TTC549 (cell line): ENCODE results near the gene MTOR.
"Not testable (repeated sequence)": the region's sequence is repeated elsewhere in the genome, so short reads cannot be mapped to it uniquely, and the experiment has no call there.

Source experiments
- FAIRE-seq: peaks from 2 replicates; lab custom pipeline; 2012; peaks lifted over from hg19 to GRCh38; lab: Jason Lieb, UNC

MTOR gene

DNA sequence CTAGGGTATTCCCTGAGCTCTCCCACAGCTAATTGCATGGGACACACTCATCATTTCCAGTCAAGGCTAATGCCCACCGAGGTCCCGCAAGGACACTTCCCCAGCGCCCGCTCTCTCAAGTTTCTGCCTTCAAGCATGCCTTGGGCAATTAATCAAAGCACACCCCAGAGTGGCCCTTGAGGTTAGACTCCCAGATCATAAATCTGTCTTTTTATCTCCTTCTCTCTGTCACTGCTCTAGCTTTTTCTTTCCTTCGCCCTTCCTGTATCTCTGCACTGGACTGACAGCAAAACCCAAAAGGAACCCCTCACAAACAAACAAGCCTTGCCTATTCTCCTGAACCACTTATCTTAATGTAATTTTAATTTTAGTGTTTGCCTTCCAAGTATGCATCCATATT lies 154.8 kb downstream of the MTOR start:
- no peak for FAIRE-seq

DNA sequence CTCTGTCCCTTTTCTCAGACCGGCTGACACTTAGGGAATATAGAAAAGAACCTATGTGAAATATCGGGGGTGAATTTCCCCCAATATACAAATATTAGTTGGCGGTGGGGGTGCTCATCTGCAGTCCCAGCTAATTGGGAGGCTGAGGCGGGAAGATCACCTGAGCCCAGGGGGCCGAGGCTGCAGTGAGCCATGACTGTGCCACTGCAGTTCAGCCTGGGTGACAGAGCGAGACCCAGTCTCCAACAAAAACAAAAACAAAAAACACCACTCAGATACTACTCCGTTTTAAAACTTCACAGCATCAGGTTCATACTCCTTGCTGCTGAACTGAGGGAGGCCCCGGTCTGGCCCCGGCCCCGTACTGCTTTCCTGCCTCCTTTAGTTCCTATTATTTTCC lies 156.8 kb downstream of the MTOR start:
- no peak for FAIRE-seq

DNA sequence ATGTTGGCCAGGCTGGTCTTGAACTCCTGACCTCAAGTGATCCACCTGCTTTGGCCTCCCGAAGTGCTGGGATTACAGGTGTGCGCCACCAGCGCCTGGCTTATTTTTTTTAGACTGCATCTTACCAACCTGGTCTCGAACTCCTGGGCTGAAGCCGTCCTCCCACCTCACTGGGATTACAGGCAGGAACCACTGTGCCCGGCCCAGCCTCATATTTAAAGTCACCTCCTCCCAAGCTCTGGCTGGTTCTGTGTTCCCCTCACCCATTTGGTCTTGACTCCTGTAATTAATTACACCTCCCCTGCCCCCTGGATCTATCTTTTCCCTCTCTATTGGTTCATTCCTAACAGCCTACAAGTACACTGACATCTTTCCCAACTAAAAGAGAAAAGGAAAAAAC lies 161.0 kb downstream of the MTOR start:
- FAIRE-seq, result no peak

DNA sequence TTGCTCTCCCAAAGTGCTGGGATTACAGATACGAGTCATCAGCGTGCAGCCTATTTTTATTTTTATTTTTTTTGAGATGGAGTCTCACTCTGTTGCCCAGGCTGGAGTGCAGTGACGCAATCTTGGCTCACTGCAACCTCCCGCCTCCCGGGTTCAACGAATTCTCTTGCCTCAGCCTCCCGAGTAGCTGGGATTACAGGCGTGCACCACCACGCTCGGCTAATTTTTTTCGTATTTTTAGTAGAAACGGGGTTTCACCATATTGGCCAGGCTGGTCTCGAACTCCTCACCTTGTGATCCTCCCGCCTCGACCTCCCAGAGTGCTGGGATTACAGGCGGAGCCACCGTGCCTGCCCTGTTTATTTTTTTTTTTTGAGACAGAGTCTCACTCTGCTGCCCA lies 161.5 kb downstream of the MTOR start:
- not testable (repeated sequence) for FAIRE-seq

DNA sequence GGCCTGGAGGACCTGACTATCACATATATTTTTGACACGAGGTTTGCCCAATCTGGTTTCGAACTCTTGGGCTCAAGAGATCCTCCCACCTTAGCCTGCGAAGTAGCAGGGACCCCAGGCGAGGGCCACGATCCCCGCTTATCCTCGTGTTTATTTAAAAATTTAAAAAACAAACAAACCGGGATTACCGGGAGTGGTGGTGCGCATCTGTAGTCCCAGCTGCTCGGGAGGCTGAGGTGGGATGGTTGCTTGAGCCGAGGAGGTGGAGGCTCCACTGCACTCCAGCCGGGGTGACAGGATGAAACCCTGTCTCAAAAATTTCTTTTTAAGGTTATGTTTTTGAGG lies 162.2 kb downstream of the MTOR start:
- FAIRE-seq, result no peak

DNA sequence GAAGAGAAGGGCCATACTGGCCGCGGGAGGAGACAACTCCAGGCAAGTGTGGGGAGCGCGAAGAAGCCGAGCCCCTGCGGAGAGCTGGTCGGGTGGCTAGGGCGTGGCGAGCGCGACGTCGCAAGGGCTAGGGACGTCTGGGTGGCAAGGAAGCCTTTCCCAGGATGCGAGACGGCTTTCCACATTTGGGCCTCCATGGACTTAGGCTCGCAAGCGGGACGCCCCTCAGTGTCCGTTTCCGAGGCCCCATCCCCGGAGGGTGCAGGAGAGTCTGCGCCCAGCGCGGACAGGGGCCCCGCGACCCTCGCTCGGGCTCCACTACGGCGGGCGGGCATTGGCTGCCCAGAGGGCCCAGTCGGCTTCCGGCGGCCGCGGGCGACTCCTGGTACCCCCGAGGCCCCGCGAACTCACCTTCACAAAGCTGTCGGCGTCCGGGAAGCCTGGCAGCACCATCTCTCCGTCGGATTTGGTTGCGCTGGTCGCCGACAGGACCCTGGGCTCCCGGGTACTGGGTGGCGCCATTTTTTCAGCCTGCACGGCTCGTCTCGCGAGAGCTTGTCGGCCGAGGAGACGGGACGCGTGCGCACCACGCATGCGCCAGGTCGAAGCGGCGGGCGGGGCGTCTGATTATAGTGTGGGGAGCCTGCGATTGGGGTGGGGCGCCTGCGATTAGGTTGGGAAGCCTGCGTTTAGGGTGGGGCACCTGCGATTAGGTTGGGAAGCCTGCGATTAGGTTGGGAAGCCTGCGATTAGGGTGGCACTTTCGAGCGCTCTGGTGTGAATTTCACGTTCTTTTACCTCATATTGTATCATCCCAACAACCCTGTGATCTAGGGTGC lies 162.8 kb downstream of the MTOR start, which contains the start of gene EXOSC10:
Gene EXOSC10 (minus strand): TSS at position 560 of the 839 bp plus-strand sequence. CDS start 38 bp downstream, at position 522.
- no peak for FAIRE-seq

DNA sequence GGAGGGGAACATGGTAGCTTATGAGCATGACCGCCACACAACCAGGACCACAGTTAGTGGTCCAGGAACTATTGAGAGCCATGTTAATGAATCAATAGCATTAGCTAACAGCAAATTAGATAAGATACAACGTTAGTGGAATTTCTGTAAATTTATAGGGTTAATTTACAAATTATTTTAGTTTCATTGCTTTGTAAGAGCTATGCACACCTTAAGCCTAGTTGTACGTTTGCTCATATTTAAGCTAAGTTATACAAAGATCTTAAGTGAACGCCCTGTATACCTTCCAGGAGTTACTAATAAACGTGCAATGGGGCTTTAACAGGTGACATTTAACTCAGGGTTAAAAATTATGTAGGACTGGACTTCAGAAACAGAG lies 163.4 kb downstream of the MTOR start:
- no peak for FAIRE-seq

DNA sequence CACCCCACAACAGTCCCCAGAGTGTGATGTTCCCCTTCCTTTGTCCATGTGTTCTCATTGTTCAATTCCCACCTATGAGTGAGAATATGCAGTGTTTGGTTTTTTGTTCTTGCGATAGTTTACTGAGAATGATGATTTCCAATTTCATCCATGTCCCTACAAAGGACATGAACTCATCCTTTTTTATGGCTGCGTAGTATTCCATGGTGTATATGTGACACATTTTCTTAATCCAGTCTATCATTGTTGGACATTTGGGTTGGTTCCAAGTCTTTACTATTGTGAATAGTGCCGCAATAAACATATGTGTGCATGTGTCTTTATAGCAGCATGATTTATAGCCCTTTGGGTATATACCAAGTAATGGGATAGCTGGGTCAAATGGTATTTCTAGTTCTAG lies 178.6 kb downstream of the MTOR start:
- FAIRE-seq, result not testable (repeated sequence)

DNA sequence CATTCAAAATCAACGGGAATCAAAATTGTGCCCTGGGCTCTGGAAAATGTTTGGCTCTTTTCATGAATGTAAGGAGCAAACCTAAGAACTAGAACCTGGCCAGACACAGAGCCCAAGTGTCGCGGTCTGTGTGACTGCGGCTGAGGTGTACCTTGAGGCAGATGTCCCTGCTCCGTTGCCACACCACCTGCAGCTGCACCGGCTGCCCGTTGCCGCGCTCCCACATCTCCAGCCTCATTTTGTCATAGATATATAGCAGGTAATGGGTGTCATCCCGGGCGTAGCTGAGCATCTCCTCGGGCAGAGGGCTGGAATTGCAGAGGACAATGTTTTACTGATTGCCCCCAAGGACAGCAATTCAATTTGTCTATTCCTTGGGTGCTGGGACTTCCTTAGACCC lies 181.4 kb downstream of the MTOR start:
- FAIRE-seq, result no peak

DNA sequence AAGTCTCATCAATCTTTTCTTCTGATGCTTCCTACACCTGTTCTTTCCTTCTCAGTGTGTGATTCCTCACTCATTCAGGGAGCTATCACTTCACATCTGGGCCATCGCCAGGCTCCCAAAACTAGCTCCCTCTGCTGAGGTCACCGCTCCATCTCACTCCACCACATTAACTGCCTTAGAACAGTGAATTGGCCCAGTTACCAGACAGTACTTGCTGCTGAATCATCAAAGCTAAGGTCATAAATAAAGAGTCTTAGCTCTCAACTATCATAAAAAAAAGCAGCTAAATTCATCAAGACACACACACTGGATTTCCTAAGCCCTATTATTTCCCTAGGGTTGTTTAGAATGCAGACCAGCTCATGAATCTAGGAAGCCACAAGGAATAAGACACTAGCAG lies 183.7 kb downstream of the MTOR start:
- no peak for FAIRE-seq

DNA sequence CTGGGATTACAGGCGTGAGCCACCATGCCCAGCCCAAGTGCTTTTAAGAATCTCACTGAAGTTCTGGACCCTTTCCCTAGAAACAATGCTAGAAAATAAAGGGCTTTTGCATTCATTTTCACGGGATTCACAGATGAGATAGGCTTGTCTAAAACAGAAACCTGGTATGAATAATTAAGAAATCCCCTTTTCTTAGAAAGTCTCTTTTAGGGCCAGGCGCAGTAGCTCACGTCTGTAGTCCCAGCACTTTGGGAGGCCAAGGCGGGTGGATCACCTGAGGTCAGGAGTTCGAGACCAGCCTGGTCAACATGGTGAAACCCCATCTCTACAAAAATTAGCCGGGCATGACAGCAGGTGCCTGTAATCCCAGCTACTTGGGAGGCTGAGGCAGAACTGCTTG lies 189.0 kb downstream of the MTOR start:
- FAIRE-seq, result not testable (repeated sequence)

DNA sequence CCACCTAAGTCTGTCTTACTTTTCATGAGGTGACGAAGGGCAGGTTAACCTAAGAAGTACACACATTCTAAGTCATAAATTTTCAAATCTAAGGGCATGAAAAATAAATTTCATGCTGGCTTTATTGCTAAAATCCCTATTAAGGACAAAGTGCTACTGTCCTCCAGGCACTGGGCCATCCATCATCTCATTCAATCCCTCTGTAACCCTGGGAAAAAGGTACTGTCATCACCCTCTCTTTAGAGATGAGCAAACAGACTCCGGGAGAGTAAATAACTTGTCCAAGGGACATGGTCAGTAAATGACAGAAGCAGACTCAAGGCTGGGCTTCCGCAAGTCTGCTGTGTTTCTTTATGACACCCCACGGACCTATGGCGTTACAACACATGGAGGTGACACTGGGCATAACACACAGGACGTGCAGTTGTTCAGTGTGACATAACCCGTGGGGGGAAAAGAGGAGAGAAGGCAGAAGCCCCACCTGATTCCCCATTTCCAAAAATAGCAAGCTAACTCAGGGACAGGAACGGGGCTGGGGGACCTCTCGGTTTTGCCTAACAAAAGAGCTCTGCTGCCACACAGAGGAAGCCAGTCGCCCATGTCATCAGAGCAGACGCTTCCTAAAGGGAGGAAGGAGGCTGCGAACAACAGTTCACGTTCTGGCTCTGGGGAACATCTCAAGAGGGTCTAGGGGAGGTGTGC lies 190.0 kb downstream of the MTOR start:
- no peak for FAIRE-seq

DNA sequence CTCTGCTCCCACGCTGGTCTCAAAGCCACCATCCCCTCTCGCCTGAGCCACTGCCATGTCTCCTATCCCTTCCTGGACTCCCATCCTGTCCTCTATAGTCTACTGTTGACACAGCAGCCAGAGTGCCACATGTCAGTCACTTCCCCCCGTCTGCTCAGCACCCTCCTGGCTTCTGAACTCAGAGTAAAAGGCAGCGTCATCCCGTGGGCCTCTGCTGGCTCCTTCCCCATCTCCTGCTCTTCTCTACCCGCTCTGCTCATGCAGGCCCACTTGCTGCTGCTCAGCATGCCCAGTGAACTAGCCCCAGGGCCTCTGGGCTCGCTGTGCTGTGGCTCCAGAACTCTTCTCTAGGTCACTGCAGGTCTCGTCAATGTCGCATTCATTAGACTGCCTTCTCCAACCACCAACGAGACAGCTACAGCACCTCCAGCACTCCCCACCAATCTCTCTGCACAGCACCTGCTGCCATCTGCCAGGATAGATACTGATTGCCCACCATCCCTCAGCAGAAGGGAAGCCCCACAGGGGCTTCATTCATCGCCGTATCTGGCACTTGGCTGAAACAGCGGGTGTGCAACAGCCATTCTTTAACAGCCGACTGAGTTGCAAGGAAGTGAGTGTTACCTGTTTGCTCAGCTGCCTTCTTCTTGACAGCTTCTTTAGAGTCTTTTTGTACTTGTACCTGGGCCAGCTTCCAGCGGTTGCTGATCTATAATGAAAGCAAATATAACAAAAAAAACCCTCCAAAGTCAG lies 190.7 kb downstream of the MTOR start:
- FAIRE-seq, result no peak

DNA sequence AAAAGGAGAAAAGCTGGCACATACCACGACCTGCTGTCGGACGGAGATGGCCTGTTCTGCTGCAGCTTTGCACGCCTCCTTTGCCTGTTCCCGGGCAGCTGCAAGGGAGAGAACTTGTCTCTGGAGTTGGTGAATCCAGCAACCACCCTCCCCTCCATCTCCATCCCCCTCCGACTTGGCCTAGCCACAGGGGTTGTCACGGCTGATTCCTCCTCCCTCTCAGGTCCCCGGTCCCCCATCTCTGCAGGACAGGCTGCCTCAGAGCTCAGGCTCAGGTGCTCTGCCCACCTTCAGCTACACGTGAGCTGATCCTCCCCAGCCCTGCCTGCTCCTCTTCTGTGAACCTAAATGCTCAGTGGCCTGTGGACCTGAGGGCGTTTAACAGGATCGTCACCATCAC lies 191.5 kb downstream of the MTOR start:
- no peak for FAIRE-seq

DNA sequence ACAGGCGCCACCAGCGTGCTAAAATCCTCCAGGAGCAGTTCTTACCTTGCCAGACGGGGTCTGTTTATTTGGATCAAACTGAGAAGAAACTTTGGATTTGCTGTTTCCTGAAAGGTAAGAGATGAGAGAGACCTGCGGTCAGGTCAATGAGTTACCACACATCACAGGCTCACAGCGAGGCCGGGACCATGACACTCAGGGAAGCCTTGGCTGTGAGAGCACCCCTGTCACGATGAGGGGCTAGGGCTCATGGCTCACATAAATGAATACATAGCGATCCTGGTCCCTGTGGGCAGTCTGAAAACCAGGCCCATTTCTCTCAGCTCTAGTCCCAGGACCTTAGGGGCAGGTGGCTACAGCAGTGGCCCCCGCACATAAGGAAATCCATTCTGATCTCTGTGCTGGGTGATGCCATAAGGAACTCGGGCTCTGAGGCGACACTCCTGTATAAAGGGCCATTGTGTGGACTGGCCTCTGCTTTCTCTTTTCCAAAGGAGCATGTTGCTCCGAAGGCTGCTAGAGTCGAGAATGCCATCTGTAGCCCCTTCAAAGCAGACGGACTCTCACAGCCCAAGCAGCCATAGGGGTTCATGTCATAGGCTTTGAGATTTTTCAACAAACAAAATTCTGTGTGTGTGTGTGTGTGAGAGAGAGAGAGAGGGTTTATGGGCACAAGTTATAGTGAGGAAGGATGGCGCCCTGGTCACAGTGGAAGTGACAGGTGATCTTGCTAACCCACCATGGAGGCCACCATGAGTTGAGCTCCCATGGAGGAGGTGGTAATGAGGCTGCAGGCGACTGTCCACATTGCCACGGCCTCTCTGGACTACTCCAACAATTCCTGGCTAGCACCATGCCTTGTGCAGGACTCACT lies 193.5 kb downstream of the MTOR start:
- no peak for FAIRE-seq

DNA sequence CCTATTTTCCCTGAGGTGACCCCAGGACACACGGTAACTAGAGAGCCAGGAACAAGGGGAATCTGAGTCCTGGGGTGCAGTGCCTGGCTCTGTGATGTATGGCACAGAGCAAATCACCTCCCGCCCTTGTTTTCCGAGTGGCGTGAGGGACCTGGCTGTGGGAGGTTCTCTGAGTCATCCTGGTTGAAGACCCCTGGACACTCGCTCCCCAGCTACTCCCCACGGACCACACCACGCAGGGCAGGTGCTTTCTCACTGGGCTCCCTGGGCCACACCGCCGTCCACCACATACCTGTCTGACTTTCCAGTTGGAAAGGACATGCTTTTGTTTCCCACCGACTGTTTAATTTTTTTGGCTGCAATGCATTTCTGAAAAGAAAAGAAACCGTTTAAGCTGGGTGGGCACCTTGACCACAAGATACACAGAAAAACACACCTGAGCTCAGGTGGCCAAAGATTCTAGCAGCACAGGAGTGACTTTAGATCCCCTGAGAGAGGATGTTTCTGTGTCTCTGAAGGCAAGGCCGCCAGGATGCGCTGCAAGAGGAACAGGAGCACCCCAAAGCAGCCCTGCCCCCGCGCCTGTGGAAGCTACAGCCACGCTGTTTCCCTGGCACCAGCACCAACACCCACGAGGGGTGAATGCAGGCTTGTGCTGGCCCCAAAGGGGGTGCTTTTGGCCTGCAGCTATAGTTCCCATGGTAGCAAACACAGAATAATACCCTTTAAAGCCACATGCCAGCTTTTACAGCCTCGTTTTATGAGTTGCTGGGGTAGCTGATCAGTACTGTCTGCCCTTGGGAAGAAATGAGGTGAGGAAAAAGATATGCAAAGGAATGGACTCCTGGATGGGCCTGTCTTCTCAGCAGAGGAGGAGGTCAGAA lies 194.4 kb downstream of the MTOR start:
- no peak for FAIRE-seq

DNA sequence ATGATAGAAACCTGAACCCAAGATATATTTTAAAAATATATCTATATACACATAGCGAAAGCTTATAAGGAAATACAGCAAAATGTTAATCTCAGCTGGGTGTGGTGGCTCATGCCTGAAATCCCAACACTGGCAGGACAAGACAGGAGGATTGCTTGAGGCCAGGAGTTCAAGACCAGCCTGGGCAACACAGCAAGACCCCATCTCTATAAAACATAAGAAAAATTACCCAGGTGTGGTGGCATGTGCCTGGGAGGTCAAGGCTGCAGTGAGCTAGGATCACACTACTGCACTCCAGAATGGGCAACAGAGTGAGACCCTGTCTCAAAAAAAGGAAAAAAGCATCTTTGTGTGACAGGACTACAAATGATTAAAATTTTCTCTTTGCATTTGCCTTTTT lies 196.6 kb downstream of the MTOR start:
- no peak for FAIRE-seq

DNA sequence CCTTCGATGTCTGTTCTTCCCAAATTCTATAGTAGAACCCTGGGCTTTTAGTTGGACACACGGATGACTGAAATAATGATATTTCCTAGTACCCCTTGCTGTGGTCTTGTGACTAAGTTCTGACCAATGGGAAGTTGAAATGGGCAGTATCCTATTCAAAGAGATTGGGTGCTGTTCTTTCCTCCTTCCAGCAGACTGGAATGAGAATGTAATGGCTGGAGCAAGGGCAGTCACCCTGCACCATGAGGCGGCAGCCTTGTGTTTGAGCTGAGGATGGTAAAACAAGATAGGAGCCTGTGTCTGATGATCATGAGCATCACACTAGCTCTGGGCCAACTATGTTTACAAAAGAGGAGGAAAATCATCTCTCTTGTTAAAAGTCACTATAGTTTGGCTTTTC lies 197.4 kb downstream of the MTOR start:
- no peak for FAIRE-seq

DNA sequence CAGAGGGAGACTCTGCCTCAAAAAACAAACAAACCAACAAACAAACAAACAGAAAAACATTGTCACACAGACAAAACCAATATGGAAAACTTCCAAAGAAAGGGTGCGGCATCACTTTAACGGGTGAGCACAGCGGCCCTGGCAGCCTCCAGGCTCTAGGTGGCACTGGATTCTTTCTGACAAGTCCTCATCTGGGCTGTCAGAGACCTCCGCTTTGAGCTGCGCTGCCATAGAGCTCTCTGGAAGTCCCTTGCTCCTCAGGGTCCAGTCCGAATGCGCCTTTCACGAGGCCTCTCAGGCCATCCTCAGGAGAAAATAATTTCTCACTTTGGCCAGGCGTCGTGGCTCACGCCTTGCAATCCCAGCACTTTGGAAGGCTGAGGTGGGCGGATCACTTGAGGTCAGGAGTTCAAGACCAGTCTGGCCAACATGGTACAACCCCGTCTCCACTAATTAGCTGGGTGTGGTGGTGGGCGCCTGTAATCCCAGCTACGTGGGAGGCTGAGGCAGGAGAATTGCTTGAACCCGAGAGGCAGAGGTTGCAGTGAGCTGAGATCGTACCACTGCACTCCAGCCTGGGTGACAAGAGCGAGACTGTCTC lies 198.3 kb downstream of the MTOR start:
- not testable (repeated sequence) for FAIRE-seq

DNA sequence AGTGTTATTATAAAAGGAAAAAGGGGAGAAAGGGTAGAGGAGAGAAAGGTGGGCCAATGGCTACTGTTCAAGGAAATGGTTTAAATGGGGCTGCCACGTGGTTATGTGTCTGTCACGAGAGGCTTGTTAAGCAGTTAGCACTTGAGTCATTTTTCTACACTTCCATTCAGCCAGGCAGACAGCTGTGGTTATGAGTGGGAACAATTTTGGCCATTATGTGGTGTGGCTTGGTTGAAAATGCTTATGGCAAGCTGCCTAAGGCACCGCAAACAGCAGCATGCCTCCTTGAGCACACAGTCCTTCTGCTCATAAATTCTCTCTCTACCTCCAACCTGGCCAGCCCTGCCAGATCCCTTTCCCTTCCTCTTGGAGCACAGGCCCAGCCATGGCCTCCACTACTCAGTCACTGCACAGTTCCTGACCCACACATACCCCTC lies 199.4 kb downstream of the MTOR start:
- FAIRE-seq, result no peak
